ENCODE results near the gene BATF2.
"Not testable (repeated sequence)": the region's sequence is repeated elsewhere in the genome, so short reads cannot be mapped to it uniquely, and the experiment has no call there.

The BATF2 gene

GRCh38 chr11:65013130-65013887, 16.5 kb upstream of the BATF2 start:
- DNase-seq, result peak; percentile 78

GRCh38 chr11:65008873-65009272, 12.1 kb upstream of the BATF2 start:
- no peak for DNase-seq

DNA sequence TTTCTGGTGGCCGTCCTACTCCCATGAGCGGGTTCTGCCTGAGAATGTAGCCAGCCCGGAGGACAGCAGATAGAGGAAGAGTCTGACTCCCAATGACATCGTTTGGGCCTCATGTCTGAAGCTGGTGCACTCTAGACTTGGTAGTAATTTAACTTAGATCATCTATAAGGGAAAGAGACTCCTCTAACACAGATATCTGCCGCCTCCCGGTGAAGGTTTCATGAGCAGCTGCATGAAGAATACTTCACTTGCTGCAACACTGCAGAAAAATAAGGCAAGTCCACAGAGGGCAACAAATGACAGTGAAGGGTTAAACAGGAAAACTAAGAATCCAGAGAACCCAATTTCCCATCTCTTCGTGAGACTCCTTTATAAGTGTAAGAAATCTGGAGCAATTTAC, 11.2 kb upstream of the BATF2 start:
- DNase-seq, result no peak

DNA sequence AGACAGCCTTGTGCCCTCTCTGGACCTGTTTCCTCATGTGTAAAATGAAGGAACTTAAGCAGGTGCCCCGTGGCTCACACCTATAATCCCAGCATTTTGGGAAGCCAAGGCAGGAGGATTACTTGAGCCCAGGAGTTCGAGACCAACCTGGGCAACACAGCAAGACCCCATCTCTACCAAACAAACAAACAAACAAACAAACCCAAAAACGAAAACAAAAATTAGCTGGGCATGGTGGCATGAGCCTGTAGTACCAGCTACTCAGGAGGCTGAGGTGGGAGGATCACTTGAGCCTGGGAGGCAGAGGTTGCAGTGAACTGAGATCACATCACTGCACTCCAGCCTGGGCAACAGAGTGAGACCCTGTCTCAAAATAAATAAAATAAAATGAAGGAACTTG, 7.2 kb upstream of the BATF2 start:
- DNase-seq, result not testable (repeated sequence)

DNA sequence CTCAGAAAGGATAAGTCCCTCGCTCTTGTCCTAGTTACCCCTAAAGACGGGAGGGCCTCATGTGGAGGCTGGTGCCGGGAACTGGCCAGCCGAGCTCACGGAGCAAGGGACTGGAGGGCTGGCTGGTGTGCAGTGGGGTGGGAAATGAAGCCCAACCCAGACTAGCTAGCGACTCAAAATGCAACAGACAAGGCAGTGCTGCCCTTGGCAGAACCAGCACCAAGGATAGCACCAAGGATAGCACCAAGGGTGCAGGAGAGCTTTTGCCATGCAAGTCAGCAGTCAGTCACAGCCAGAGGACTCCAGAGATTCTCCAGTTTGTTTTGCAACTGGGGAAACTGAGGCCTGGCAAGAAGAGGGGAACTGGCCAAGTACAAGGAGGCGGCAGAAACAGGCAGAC, 6.5 kb upstream of the BATF2 start:
- DNase-seq, result no peak

DNA sequence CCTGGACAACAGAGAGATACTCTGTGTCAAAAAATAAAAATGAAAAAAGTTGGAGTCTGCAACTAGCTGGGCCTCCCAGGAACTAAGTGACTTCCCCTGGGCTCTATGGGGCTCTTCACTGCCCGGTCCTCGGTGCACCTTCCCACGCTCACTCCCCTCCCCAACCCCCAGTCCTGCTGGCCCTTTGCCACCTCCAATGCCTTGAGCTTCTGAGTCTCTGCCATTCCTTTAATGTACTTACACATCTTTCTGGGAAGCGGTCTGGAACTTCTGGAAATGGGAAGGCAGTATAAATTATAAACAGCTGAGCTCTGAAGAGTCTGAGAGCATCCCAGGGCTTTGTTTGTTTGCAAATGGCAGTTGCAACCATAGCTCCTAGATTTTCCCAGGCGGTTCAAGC, 5.9 kb upstream of the BATF2 start:
- DNase-seq, result no peak

DNA sequence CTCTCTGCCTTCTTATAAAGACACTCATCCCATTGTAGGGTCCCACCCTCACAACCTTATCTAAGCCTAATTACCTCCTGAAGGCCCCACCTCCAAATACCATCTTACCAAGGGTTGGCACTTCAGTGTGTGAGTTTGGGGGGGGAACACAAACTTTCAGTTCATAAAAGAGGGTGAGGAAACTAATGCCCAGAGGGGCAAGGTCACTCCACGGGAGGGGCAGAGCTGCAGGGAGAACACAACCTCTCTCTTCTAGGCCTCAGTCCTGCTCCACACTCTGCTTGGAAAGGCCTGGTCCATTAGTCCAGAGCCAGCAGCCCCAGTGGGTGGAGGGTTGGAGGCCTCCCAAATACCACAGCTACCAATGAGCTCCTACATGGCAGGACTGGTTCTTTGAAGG, 2.7 kb upstream of the BATF2 start:
- DNase-seq, result no peak

DNA sequence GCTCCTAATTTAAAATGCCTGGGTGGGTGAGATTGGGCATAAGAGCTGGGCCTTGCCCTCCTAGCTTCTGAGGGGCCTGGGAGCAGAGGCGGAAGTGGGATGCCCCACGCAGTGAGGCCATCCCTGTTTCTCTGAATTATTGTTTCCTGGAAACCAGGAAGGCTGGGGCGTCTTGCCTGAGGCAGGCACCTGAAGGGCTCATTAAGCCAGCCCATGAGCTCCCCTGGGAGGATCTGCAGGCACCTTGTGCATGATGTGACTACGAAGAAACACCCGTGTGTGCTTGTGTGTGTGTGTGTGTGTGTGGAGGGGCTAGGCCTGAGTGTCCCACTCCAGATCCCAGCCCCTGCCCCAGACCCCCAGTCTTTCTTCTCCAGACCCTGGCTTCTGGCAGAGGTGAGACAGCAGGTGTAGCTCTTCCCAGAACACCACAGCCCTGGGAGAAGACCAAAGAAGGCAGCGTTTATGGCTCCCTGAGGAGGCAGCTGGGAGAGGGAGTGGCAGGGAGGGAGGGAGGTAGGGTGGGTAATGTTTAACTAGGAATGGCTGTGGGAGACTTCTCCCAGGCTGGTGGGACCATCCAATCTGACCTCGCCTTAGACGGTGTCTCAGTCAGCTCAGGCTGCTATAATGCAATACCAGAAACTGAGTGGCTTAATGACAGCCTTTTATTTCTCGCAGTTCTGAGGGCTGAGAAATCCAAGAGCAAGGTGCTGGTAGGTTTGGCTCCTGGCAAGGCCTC, 2.1 kb upstream of the BATF2 start:
- DNase-seq, result no peak

DNA sequence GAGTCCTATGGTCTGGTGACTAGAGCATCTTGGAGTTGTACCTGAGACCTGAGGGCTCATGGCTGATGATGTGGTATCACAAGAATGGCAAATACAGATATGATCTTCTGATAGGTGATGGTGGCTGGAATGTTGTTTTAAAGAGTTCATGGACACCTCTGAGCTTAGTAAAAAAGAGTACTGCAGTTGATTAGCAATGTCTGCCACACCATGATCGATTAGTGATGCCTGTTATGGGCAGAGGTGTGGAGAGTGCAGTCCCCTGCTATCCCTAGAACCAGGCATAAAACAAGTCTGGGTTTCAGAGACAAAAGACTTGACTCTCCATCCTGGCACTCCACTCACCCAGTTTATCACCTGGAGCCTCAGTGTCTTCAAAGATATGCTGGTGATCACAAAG, 1.4 kb upstream of the BATF2 start:
- no peak for DNase-seq

DNA sequence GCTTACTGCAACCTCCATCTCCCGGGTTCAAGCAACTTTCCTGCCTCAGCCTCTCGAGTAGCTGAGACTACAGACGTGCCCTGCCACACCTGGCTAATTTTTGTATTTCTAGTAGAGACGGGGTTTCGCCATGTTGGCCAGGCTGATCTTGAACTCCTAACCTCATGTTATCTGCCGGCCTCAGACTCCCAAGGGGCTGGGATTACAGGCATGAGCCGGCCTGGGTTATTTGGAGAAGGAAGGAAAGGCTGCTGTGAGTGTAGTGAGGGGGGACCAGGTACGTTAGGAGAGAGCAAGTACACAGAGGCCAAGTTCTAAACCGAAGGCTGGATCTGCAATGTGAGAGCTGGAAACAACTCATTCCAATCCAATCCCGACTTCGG, 453 bp downstream of the BATF2 start:
- no peak for DNase-seq

- DNase-seq, result no peak
Measured at GRCh38 chr11:64994318-64994717, 2.5 kb downstream of the BATF2 start.

- DNase-seq, result no peak
Measured at GRCh38 chr11:64990222-64990923, 6.4 kb downstream of the BATF2 start.

DNA sequence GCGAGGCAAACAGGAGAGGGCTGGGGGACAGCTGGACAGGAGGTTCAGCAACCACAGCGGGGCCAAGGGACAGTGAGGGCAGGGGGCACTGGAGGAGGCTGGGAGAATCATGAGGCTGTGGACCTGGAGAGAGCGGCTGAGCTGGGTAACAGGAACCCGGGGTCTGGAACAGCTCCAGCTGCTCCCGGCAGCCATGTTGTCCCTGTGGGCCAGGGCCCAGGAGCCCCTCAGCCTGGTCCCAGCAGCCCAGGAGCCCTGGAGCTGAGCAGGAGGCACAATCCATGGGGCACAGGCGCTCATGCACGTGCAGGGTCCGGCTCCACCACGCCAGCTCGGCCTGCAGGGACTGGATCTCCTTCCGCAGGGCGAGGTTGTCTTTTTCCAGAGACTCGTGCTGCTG, 7.4 kb downstream of the BATF2 start:
- DNase-seq, result no peak

DNA sequence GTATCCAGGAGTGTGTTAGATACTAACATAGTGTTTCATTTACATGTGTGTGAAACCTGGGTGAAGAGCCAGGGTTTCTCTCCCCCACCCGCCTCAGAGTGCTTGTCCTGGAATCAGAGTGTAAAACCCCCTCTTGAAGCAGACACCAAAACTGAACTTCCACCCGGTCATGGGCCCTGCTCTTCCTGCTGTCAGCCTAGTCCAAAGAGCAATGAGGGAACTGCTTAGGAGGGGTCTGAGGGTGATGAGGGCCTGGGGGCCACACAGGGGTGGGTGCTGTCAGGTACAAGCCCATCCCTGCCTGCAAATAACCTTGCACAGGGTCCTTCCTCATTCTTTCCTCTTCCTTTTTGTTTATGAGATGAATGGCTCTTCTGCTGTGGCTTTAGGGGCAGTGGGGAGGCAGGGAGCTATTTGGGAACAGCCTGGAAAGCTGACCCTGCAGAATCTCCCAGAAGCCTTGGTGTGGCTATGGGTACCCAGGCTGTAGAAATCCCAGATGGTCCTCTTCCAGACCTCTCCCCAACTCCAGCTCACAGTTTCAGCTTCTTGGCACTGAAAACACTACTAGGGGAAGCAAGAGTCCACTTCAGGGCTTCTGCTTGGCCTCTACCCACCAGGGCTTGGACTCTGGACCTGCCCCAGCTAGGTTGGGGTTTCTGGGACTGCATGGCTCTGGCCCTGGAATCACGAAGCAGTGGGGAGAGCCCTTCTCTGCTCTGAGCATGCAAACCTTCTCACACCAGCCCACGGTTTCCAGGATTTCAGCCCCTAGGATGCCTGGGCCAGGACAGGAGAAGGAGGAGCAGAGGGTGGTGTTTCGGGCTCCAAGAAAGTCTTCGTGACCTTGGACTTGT, 8.5 kb downstream of the BATF2 start:
- DNase-seq, result no peak

DNA sequence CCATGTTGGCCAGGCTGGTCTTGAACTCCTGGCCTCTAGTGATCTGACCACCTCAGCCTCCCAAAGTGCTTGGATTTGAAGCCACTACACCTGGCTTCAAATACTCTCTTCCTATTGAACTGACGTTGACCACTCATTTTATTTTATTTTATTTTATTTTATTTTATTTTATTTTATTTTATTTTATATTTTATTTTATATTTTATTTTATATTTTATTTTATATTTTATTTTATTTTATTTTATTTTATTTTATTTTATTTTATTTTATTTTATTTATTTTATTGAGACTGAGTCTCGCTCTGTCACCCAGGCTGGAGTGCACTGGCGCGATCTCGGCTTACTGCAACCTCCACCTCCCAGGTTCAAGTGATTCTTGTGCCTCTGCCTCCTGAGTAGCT, 13.4 kb downstream of the BATF2 start:
- not testable (repeated sequence) for DNase-seq

DNA sequence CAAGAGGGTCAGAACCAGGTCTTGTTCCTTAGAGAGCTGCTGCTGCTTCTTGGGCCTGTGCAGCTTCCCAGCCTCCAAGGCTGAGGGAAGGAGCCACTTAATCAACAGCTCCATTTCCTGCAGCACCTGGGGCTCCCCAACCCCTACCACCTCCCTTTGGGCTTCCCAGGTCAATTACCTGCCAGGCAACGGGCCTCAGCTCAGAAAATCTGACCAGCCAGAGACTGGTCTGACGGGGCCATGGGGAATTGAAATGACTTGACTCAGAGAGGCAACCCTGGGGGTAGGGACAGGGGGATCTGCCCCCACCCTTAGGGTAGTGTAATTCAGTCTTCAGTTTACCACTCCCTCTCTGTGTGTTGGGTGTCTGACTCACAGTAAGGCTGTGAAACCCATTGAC, 20.1 kb downstream of the BATF2 start:
- DNase-seq, result no peak

DNA sequence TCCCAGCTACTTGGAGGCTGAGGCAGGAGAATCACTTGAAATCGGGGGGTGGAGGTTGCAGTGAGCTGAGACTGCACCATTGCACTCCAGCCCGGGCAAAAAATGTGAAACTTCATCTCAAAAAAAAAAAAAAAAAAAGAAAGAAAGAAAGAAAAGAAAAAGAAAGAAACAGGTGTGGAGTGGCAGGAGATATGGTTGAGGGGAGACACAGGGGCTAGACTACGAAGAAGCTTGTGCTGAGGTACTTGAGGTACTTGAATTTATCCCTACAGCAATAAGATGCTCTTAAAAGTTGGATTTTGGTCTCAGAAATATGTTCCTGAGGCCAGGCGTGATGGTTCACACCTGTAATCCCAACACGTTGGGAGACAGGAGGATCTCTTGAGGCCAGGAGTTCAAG, 22.6 kb downstream of the BATF2 start:
- no peak for DNase-seq

DNA sequence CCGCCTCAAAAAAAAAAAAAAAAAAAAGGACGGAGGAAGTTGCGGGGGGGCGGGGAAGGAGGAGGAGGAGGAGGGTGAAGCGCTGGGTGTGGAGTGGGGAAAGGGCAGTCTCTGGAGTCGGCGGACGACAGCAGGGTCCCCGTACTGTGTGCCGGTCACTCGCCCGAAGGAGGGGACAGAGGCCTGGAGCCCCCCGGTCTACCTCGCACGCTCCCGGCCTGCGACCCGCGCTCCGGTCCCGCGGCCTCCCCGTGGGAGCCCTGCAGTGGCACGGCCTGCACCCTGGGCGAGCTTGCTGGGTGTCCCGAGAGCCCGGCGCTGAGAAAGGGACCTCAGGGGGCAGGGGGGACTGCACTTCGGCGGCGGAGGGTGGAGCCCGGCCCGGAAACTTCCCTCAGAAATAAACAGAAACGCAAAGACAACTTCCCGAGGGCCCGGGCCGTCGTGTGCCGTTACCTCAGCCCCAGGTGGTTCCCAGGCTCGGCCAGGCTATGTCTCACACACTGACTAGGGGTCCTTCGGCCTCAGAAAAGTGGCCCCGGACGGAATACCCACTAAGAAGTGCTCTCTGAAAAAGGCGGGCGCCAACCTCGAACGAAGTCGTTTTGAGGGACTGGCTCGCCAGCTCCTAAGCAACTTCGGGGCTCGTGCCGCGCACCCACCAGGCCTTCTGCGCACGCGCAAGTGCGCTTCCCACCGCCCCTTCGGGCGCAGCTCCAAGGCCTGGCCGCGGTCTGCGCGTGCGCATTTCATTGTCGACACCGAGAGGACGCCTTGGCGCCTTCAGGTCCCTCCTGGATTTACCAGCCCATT, 25.1 kb downstream of the BATF2 start, which contains the start of gene MAJIN:
MAJIN (minus strand) TSS at position 688 of the 813 bp plus-strand sequence. CDS start 12,703 bp downstream, outside the sequence.
- DNase-seq, result no peak

GRCh38 chr11:64970731-64971151, 26.0 kb downstream of the BATF2 start:
- DNase-seq, result no peak

DNA sequence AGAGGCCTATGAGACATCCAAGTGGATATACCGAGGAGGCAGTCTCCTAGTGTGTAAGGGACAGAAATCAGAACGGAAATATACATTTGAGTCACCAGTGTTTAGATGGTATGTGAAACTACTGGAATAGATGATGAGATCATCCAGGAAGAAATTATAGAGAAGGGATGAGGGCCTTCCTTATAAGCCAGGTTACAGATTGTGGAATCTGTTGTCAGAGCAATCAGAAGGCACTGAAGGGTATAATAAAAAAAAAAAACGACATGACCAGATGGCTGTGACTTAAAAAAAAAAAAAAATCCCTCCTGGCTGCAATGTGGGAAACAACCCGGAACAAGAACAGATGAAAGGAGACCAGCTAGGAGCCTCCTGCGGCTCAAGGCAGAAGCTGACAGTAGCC, 27.6 kb downstream of the BATF2 start:
- DNase-seq, result no peak

- no peak for DNase-seq
Measured at GRCh38 chr11:64967375-64967774, 29.4 kb downstream of the BATF2 start.

DNA sequence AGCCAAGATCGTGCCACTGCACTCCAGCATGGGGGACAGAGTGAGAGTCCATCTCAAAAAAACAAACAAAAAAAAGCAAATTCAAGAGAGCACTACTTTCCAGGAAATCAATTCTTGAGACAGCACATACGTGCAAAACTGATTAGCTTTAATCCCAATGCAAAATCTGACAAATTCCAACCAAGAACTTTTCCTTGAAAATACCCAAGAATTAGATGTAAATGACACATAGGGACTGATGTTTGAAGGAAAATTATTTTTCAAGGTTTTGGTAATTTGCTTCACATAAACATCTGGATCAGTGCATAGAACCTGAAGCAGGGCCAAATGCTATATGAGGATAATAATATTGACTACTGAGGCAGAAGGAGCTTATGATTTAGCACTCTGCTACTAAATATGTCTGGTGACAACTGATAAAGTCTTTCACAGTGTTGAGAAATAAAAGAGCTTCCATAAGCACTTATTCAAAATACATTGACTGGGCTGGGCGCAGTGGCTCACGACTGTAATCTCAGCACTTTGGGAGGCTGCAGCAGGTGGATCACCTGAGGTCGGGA, 33.6 kb downstream of the BATF2 start:
- DNase-seq, result no peak

Data from NCI-H510A (cell line).